NCI-H2227 (cell line): Measurements from ENCODE around the gene AGAP1.

Experiments
- DNase-seq: peaks from one replicate; lab custom pipeline; 2025; ENCODE audit not compliant: unreplicated experiment; lab: John Stamatoyannopoulos, UW

AGAP1 gene

GRCh38 chr2:235507928-235508327, 14.1 kb downstream of the AGAP1 start:
- no peak for DNase-seq

GRCh38 chr2:235508371-235509160, 14.7 kb downstream of the AGAP1 start:
- DNase-seq: no peak

DNA sequence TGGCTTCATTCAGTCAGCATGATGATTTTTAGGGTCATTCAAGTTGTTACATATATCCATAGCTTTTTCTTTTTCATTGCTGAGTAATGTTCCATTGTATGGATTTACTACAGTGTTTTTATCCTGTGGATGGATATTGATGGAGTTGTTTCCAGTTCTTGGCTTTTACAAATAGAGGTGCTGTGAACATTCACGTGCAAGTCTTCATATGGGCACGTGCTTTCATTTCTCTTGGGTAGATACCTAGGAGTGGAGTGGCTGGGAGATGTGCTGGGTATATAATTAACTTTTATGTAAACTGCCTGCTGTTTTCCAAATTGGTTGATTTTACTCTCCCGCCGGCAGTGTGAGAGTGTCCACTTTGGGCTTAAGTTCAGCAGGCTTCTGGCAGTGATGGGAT, 16.5 kb downstream of the AGAP1 start:
- no peak for DNase-seq

- no peak for DNase-seq
Measured at GRCh38 chr2:235511187-235511661, 17.4 kb downstream of the AGAP1 start.

DNA sequence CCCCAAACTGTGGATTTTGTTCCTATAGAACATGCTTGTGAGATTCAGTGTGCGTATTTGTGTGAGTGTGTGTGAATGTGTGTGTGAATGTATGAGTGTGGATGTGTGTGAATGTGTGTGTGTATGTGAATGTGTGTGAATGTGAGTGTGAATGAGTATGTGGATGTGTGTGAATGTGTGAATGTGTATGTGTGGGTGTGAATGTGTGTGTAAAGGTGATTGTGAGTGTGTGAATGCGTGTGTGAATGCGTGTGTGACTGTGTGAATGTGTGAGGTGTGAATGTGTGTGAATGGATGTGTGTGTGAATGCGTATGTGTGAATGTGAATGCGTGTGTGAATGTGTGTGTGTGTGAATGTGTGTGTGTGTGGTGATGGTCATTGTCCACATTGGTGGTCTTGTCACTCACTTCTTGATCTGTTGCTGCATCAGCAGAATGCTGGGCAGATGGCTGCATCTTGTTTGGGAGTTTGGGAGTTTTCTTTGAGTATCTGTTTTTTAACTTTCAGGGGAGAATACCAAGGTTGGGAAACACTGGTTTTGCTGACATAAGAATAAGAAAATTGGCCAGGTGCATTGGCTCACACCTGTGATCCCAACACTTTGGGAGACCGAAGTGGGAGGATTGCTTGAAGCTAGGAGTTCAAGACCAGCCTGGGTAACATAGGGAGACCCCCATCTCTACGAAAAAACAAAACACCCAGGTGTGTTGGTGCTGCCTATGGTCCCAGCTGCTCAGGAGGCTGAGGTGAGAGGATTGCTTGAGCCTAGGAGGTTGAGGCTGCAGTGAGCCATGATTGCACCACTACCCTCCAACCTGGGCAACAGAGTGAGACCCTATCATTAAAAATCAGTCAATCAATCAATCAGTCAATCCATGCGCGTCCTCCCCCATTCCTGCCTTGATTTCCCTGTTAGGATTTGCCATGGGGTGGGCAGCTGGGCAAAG, 18.2 kb downstream of the AGAP1 start:
- no peak for DNase-seq

DNA sequence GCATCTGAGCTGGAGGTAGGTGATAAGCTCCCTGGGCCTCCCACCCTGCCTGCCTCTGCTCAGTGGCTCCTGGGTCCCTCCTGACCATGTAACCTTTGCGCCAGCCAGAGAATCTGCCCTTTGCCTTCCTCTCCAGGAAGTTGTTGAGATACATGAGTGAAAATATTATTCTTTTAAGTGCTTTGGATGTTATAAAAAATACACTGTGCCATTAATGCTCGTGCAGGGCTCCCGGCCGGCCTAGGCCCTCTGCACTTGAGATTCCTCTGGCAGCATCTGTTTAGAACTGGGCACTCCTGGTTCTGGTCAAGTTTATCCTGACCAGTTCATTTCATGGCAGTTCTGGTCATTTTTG, 18.8 kb downstream of the AGAP1 start:
- no peak for DNase-seq

DNA sequence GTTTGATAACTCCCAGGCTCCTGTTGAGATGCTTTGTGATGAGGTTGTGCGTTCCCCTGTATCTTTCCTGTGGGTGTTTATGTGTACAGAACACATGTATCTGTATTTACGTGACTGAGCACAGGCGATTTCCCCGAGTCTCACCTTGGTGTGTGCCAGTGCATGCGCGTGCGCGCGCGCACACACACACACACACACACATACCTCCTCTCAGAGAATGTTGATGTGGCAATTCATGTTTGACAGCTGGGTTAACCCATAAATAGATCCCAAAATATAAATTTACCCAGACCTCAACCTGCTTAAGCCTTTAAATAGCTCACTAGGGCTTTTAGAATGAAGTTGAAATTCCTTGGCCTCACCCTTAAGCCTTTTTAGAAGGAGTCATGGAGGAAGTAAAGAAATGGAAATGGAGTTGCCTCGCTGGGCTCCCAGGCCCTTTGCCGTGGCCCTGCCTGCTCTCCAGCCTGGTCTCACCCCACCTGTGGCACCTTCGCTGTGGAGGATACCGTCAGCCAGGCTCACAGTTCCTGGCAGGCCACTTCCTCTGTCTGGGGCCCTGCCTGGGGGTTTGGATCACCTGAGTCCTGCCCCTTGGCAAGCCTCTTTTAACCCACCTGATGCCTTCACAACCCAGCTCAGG, 20.3 kb downstream of the AGAP1 start:
- DNase-seq: no peak

DNA sequence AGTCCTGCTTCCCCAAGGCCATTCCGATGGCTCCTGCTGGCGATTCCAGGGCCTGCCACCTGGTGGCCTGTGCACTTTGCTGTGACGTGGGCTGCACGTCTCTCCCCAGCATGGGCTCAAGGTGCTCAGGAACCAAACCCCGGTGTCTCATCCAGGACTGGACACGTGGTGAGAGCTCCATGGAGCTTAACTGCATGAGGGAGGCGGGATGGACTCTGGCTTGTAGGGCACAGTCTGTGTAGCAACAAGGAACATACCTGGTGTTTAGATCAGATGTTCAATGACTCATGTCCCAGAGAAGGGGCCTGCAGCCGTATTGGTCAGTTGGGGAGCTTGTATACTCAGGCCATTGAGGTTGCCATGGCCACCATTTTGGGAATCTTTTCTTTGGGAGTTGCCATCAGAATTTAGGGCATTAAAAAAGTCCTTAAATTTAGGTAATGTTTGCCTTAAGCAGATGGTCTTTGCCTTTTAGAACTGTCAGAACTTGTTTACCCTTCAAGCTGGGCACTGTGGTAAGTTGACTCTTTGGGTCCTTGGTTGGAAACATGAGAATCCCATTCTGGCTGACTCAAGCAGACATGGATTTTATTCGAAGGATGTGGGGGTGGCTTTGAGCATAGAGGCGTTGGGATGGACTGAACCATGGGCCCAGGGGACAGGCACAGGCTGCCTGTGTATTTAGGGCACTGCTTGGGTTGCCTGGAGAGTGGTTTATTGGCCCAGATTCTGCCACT, 21.0 kb downstream of the AGAP1 start:
- DNase-seq: no peak

DNA sequence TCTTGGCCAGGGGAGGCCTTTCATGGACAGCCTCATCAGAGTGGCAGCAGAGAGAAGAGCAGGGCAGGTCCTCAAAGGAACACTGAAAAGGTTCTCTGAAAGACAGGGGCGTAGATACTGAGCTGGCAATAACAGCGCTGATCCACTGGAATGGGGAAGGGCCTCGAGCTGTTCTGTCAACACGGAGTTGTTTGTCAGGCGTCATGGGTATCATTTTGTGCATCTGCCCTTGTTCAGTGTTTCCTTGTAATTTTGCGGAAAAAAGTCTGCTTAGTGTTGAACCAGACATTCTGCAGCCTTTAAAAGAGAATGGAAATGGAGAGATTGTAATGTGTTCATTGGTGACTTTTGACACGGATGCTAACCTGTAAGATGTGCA, 21.5 kb downstream of the AGAP1 start:
- DNase-seq: no peak

- DNase-seq: no peak
Measured at GRCh38 chr2:235515821-235516220, 22.0 kb downstream of the AGAP1 start.

GRCh38 chr2:235516257-235516656, 22.4 kb downstream of the AGAP1 start:
- DNase-seq: no peak

- DNase-seq: no peak
Measured at GRCh38 chr2:235518322-235519090, 24.7 kb downstream of the AGAP1 start.

DNA sequence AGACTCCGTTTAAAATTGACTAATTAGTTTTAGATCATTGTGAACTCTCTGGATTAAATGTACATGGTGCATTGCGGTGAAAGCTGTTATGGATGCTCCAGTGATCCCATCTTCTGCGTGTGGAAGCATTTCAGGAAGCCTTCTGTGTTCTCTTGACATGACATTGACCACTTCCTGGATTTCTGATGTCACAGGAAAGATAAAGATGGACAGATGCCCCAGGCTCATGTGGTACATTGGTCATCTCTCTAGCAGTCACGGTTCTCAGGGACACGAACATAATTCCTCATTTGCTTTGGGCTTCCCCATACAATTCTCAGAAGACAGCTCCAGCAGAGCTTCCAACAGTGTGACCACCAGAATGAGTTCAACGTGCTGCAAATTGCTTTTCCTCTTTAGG, 26.9 kb downstream of the AGAP1 start:
- DNase-seq: no peak

DNA sequence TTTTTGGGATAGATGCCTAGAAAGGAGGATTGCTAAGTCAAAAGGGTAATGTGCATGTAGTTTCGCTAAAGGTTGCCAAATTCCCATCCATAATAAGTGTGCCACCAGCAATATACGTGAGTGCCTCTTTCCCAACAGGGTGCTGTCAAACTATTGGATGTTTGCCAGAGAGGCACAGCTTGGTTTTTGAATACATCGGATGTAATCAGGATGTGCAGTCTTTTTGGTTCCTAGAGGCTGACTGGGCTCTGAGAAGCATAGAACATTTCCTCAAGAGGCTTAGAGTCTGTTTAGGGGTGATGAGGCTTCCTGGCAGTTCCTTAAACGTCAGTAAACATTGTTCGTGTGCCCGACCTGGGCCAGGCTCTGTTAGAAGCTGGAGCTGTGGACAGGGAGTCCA, 28.0 kb downstream of the AGAP1 start:
- DNase-seq: peak; percentile 16

GRCh38 chr2:235523021-235523420, 29.2 kb downstream of the AGAP1 start:
- DNase-seq: no peak

DNA sequence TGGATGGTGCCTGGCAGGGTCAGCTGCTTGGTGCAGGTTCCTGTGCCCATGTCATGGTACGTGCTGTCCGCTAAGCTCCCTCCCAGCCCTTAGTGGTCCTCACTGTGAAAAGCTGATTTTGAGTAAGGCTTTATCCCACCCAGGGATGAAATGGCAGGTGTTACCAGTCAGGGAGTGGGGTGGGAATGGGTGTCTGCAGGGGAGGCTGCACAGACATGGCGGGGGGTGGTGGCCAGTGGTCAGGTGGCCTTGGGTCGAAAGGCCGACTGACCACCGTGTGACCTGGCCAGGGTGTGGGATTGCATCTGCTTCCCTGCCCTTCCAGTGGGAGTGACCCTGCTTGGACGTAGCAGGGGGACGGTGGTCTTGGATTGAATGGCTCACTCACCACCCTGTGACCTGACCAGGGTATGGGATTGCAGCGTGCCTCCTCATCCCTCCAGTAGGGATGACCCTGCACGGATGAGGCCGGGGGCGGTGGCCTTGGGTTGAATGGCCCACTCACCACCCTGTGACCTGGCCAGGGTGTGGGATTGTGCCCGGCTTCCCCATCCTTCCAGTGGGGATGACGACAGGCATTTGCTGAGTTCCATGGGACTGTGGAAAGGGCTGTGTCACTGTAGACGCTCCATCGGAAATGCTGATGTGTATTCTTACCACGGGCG, 29.8 kb downstream of the AGAP1 start:
- no peak for DNase-seq

- no peak for DNase-seq
Measured at GRCh38 chr2:235526166-235526565, 32.3 kb downstream of the AGAP1 start.

GRCh38 chr2:235527806-235528469, 34.1 kb downstream of the AGAP1 start:
- no peak for DNase-seq

DNA sequence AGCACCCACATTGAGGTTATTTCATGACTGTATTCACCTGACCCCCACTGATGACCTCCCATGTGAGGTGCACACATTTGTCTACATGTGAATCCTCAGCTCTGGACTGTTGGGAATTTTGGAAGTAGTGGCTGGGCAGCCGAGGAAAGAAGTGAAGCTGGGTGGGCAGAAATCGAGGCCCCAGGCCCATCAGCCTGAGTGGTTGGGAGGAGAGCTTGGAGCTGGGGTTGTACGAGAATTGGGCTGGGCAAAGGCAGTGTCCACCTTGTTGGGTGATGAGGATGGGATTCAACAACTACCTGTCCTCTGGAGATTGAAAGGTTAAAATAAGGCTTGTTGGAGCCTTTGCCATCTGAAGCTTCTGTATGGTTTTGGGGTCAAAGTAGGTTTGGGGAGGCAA, 35.8 kb downstream of the AGAP1 start:
- DNase-seq: no peak
